Mesenchymal stem cell (in vitro differentiated cells and primary cell): ENCODE data around the gene KLF11.

ENCODE experiments used
- DNase-seq: peaks from one replicate; pipeline ENCODE4 v3.0.0-alpha.2; 2013
- H2AFZ ChIP-seq: one replicate; pipeline ENCODE4 v1.6.1; 2013; ENCODE audit warnings: low read depth, mild to moderate bottlenecking, control low read depth, inconsistent platforms, low read length, moderate library complexity
- H2AK5ac ChIP-seq: 2 replicates; pipeline ENCODE4 v1.6.1; 2013; ENCODE audit warnings: low read length, moderate library complexity, mild to moderate bottlenecking, inconsistent platforms; ENCODE audit not compliant: severe bottlenecking
- H2BK120ac ChIP-seq: one replicate; pipeline ENCODE4 v1.6.1; 2013; ENCODE audit warnings: low read depth, mild to moderate bottlenecking, inconsistent platforms, low read length, moderate library complexity
- H2BK12ac ChIP-seq, 2 experiments: one replicate each; pipeline ENCODE4 v1.6.1; 2013; ENCODE audit warnings: inconsistent platforms in 2 of 2, low read length in 2 of 2, mild to moderate bottlenecking in 2 of 2, moderate library complexity in 2 of 2, control low read depth in 1 of 2
- H2BK15ac ChIP-seq: one replicate; pipeline ENCODE4 v1.6.1; 2013; ENCODE audit warnings: mild to moderate bottlenecking, low read depth, inconsistent platforms; ENCODE audit not compliant: poor library complexity, severe bottlenecking
- H2BK5ac ChIP-seq: 2 replicates; pipeline ENCODE4 v1.6.1; 2013; ENCODE audit warnings: low read depth, mild to moderate bottlenecking, low read length, control low read depth, inconsistent platforms; ENCODE audit not compliant: poor library complexity, severe bottlenecking
- H3K14ac ChIP-seq, 2 experiments: one replicate each; pipeline ENCODE4 v1.6.1; 2013; ENCODE audit warnings: inconsistent platforms in 2 of 2, low read length in 2 of 2, control low read depth in 1 of 2, mild to moderate bottlenecking in 1 of 2, moderate library complexity in 1 of 2
- H3K18ac ChIP-seq, 2 experiments: one replicate each; pipeline ENCODE4 v1.6.1; 2013; ENCODE audit warnings: inconsistent platforms in 2 of 2, low read length in 2 of 2, control low read depth in 1 of 2, low read depth in 1 of 2, mild to moderate bottlenecking in 1 of 2
- H3K23ac ChIP-seq, 2 experiments: one replicate each; pipeline ENCODE4 v1.6.1; 2013; ENCODE audit warnings: inconsistent platforms in 2 of 2, low read length in 2 of 2, mild to moderate bottlenecking in 2 of 2, moderate library complexity in 2 of 2, control low read depth in 1 of 2
- H3K27ac ChIP-seq: 2 replicates; pipeline ENCODE4 v1.5.1; 2013; ENCODE audit warnings: mild to moderate bottlenecking, moderate library complexity, low read length, control low read depth, inconsistent platforms; ENCODE audit not compliant: poor library complexity, severe bottlenecking
- H3K27me3 ChIP-seq, 2 experiments: 2 replicates each; pipeline versions ENCODE4 v1.6.1 to v1.7.0; 2013; ENCODE audit warnings: low read length in 2 of 2, mild to moderate bottlenecking in 2 of 2, moderate library complexity in 2 of 2, control low read depth in 1 of 2, inconsistent platforms in 1 of 2; ENCODE audit not compliant: control insufficient read depth in 1 of 2, insufficient read depth in 1 of 2
- H3K36me3 ChIP-seq, 2 experiments: 2 replicates each; pipeline versions ENCODE4 v1.6.1 to v1.7.0; 2013; ENCODE audit warnings: low read length in 2 of 2, control low read depth in 1 of 2, inconsistent platforms in 1 of 2, low read depth in 1 of 2, mild to moderate bottlenecking in 1 of 2; ENCODE audit not compliant: insufficient read depth in 2 of 2, control insufficient read depth in 1 of 2
- H3K4ac ChIP-seq, 2 experiments: one replicate each; pipeline ENCODE4 v1.6.1; 2013; ENCODE audit warnings: inconsistent platforms in 2 of 2, low read length in 2 of 2, mild to moderate bottlenecking in 2 of 2, moderate library complexity in 2 of 2, control low read depth in 1 of 2, low read depth in 1 of 2
- H3K4me1 ChIP-seq: 2 replicates; pipeline ENCODE4 v1.6.1; 2013; ENCODE audit warnings: low read depth, low read length, control low read depth; ENCODE audit not compliant: control insufficient read depth, insufficient read depth
- H3K4me2 ChIP-seq: 2 replicates; pipeline ENCODE4 v1.6.1; 2013; ENCODE audit warnings: low read length, mild to moderate bottlenecking, inconsistent platforms; ENCODE audit not compliant: poor library complexity, severe bottlenecking
- H3K4me3 ChIP-seq, 2 experiments: 2 replicates each; pipeline versions ENCODE4 v1.5.1 to v1.7.0; 2013; ENCODE audit warnings: low read length in 2 of 2, mild to moderate bottlenecking in 2 of 2, control low read depth in 1 of 2, low read depth in 1 of 2; ENCODE audit not compliant: insufficient read depth in 1 of 2
- H3K79me1 ChIP-seq: replicated peaks from 2 replicates; pipeline ENCODE4 v1.6.1; 2013; ENCODE audit warnings: mild to moderate bottlenecking, control low read depth, low read length, inconsistent platforms; ENCODE audit not compliant: poor library complexity, severe bottlenecking
- H3K9ac ChIP-seq: 2 replicates; pipeline ENCODE4 v1.7.0; 2013; ENCODE audit warnings: mild to moderate bottlenecking, low read length, moderate library complexity
- H3K9me3 ChIP-seq: 2 replicates; pipeline ENCODE4 v1.7.0; 2013; ENCODE audit warnings: mild to moderate bottlenecking, low read length; ENCODE audit not compliant: control insufficient read depth
- H4K8ac ChIP-seq: one replicate; pipeline ENCODE4 v1.6.1; 2013; ENCODE audit warnings: inconsistent platforms, mild to moderate bottlenecking, low read length, moderate library complexity
- H4K91ac ChIP-seq: one replicate; pipeline ENCODE4 v1.6.1; 2013; ENCODE audit warnings: mild to moderate bottlenecking, low read length, inconsistent platforms
- WGBS: methylation state at CpG from one replicate; pipeline ENCODE4 v1.1.7; 2013; ENCODE audit warnings: mixed read lengths; 5-methylcytosine and 5-hydroxymethylcytosine counted together

Gene KLF11

DNA sequence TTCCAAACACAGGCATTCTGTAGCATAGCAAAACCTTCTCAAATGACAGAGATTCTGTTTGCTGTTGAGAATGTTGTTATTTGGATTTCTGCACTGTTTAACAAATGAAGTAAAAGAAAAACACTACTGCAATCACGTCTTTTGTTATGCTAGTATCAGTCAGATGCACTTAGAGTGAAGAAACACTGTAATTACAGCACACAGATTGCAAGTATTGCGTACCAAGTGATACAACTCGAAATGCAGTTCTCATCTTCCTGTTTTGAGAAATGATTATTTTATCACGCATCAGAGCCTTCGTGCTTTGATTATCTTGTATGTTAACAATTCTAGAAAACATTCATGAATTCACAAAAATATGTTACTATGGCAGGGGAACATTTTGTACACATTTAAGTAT is 41.8 kb upstream of the KLF11 start:
- Histone ChIP-seq H3K9me3 (no peaks in the 10 kb centered on the region), H2BK12ac (no peak overlapping the region), H3K27ac (no peak overlapping the region), H3K4me2 (no peak overlapping the region), H3K4ac (no peak overlapping the region), H3K79me1 (no peaks in the 10 kb centered on the region), H3K4me1 (peaks cover under 1% of the 10 kb centered on the region), H2BK15ac (no peak overlapping the region), H3K27me3 (no peaks in the 10 kb centered on the region), H3K9ac (no peak overlapping the region), H2BK5ac (no peak overlapping the region), H2AFZ (no peak overlapping the region), H4K91ac (no peak overlapping the region), H2BK120ac (no peak overlapping the region), H3K14ac (no peak overlapping the region), H3K36me3 (peaks cover 0 to 3% of the 10 kb centered on the region in 2 experiments), H3K4me3 (no peak overlapping the region), H3K23ac (no peak overlapping the region), H3K18ac (no peak overlapping the region), H2AK5ac (no peak overlapping the region), H4K8ac (no peak overlapping the region)
- DNase-seq, result no peak
- 100% methylated on average over 1 of the region's 5 CpGs for WGBS

DNA sequence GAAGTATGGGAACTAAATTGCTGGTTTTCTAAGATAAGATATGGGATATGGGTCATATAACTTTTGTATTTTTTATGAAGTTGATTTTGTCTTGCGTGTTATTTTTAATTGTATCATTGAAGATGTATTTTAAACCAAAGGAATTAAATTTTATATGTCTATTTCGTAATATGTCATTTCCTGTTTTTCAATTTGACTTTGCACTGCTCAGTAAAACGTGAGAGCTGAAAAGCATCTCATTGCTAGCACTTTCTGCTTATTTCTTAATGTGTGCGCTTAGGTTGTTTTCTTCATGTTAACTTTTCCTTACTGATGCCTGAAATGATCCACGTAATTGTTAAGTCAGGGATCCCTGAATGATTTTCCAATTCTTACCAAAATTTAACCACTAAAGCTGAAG is 41.2 kb upstream of the KLF11 start:
- Histone ChIP-seq H3K79me1 (no peaks in the 10 kb centered on the region), H4K8ac (no peak overlapping the region), H2BK5ac (no peak overlapping the region), H3K9ac (no peak overlapping the region), H3K4me2 (no peak overlapping the region), H3K4me3 (no peak overlapping the region), H2AK5ac (no peak overlapping the region), H3K23ac (no peak overlapping the region), H2BK15ac (no peak overlapping the region), H4K91ac (no peak overlapping the region), H3K27me3 (no peaks in the 10 kb centered on the region), H3K36me3 (peaks cover 0 to 3% of the 10 kb centered on the region in 2 experiments), H3K4ac (no peak overlapping the region), H2BK120ac (no peak overlapping the region), H3K18ac (no peak overlapping the region), H3K27ac (no peak overlapping the region), H2BK12ac (no peak overlapping the region), H2AFZ (no peak overlapping the region), H3K4me1 (peaks cover 3% of the 10 kb centered on the region), H3K14ac (no peak overlapping the region), H3K9me3 (no peaks in the 10 kb centered on the region)
- no peak for DNase-seq
- WGBS, result 96% methylated on average over 4 of the region's 5 CpGs

DNA sequence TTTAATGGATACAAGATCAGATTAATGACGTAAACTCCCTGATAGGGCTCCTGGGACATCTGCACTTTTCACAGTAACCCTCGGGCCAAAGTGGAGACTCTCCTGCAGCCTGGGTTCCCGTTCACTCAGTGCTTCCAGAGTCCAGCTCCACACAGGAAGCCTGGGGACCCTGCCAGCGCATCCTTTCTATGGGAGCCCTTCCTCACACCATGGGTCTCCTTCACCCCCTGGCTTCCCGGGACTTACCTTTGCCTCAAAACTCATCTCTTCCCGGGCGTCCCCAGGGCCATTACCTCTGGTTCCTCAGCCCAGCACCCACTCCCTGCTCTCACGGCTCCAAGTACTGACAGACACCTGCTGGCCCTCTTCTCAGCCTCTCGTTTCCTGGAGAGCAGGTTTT is 40.7 kb upstream of the KLF11 start:
- H2AK5ac ChIP-seq, result no peak overlapping the region
- no peak overlapping the region for H2BK15ac ChIP-seq
- no peak overlapping the region for H3K4ac ChIP-seq
- no peaks in the 10 kb centered on the region for H3K9me3 ChIP-seq
- no peak overlapping the region for H2BK120ac ChIP-seq
- DNase-seq, result no peak
- H2BK12ac ChIP-seq, result no peak overlapping the region
- no peak overlapping the region for H3K27ac ChIP-seq
- H2BK5ac ChIP-seq, result no peak overlapping the region
- H3K36me3 ChIP-seq, result peaks cover 0 to 3% of the 10 kb centered on the region in 2 experiments
- no peak overlapping the region for H3K4me2 ChIP-seq
- H3K4me1 ChIP-seq, result peaks cover 6% of the 10 kb centered on the region
- H3K14ac ChIP-seq, result no peak overlapping the region
- WGBS, result over 99% methylated on average over 9 of the region's 9 CpGs
- no peak overlapping the region for H3K4me3 ChIP-seq
- H3K18ac ChIP-seq, result no peak overlapping the region
- H3K79me1 ChIP-seq, result no peaks in the 10 kb centered on the region
- H3K23ac ChIP-seq, result no peak overlapping the region
- H3K9ac ChIP-seq, result no peak overlapping the region
- no peak overlapping the region for H2AFZ ChIP-seq
- no peak overlapping the region for H4K8ac ChIP-seq
- H4K91ac ChIP-seq, result no peak overlapping the region
- no peaks in the 10 kb centered on the region for H3K27me3 ChIP-seq

DNA sequence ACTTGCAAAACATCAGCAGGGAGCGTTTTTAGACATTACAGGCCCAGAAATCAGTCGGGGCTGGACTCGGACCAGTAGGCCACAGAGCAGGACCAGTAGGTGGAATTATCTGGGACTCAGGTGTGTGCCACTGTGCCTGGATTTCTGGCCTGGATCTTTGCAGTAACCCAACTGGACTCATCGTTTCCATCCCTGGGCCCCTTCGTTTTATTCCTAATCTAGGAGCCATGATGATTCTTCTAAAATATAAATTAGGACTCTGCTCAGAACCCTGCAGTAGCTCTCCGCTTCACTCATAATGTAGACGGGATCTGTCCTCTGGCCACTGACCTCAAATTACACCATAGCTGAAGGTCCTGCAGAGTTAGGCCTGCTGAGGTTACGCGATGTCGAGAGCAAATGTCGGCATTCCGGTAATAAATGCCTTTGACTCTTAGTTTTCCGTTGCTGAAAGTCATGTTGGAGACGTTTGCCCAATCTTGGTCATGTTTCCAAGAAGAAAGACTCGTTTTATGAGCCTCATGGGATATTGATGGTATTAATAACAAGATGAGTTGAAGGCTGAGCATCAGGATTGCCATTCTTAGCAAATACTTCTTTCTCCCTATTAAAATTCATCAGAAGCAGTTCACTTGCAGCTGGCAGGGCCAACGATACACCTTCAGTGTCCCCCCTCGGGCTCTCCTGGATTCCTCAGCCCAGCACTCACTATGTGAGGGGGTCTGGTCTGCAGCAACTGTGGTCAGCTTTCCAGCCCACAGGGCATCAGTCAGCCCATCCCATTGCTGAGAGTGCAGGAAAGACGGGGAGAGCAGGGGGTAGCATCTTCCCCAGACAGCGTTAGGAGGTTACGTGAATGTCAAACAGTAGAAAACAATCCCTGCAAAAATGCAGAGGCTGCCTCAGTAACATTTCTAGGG is 39.9 kb upstream of the KLF11 start:
- H3K79me1 ChIP-seq, result no peaks in the 10 kb centered on the region
- no peak overlapping the region for H3K23ac ChIP-seq
- no peak overlapping the region for H2AFZ ChIP-seq
- no peaks in the 10 kb centered on the region for H3K27me3 ChIP-seq
- H2BK12ac ChIP-seq, result no peak overlapping the region
- H3K18ac ChIP-seq, result no peak overlapping the region
- WGBS, result 94% methylated on average over 19 of the region's 20 CpGs
- H2BK15ac ChIP-seq, result no peak overlapping the region
- no peak overlapping the region for H3K4me2 ChIP-seq
- no peak overlapping the region for H3K14ac ChIP-seq
- H2BK5ac ChIP-seq, result no peak overlapping the region
- H3K4me1 ChIP-seq, result peaks cover 9% of the 10 kb centered on the region
- no peak for DNase-seq
- H3K9me3 ChIP-seq, result no peaks in the 10 kb centered on the region
- H3K4ac ChIP-seq, result no peak overlapping the region
- H3K36me3 ChIP-seq, result peaks cover 0 to 3% of the 10 kb centered on the region in 2 experiments
- no peak overlapping the region for H2AK5ac ChIP-seq
- no peak overlapping the region for H3K27ac ChIP-seq
- H2BK120ac ChIP-seq, result no peak overlapping the region
- no peak overlapping the region for H4K8ac ChIP-seq
- no peak overlapping the region for H3K4me3 ChIP-seq
- no peak overlapping the region for H3K9ac ChIP-seq
- H4K91ac ChIP-seq, result no peak overlapping the region
